T-helper 1 cell treated with Interleukin-12 subunit alpha and Interleukin-12 subunit beta and Interleukin-4 antibody, amounts not matched to agents 30 μg/mL and 1 μg/mL, for 36 hours (primary cell): ENCODE results near the gene PLEKHG7.
"Not testable (repeated sequence)": the region's sequence is repeated elsewhere in the genome, so short reads cannot be mapped to it uniquely, and the experiment has no call there.

ENCODE experiments used
- H3K27ac Mint-ChIP-seq: one replicate; pipeline ENCODE4 v1.8.0; 2021; ENCODE audit warnings: mild to moderate bottlenecking, mixed read lengths
- H3K27me3 Mint-ChIP-seq: one replicate; pipeline ENCODE4 v1.8.0; 2021; ENCODE audit warnings: low read depth, mixed read lengths
- H3K36me3 Mint-ChIP-seq: one replicate; pipeline ENCODE4 v1.8.0; 2021; ENCODE audit warnings: low read depth, mixed read lengths
- H3K4me1 Mint-ChIP-seq: one replicate; pipeline ENCODE4 v1.8.0; 2021; ENCODE audit warnings: low read depth, mixed read lengths
- H3K4me3 Mint-ChIP-seq: one replicate; pipeline ENCODE4 v1.8.0; 2021; ENCODE audit warnings: mild to moderate bottlenecking, moderate library complexity, mixed read lengths
- H3K9me3 Mint-ChIP-seq: one replicate; pipeline ENCODE4 v1.8.0; 2021; ENCODE audit warnings: mixed read lengths

Gene PLEKHG7

DNA sequence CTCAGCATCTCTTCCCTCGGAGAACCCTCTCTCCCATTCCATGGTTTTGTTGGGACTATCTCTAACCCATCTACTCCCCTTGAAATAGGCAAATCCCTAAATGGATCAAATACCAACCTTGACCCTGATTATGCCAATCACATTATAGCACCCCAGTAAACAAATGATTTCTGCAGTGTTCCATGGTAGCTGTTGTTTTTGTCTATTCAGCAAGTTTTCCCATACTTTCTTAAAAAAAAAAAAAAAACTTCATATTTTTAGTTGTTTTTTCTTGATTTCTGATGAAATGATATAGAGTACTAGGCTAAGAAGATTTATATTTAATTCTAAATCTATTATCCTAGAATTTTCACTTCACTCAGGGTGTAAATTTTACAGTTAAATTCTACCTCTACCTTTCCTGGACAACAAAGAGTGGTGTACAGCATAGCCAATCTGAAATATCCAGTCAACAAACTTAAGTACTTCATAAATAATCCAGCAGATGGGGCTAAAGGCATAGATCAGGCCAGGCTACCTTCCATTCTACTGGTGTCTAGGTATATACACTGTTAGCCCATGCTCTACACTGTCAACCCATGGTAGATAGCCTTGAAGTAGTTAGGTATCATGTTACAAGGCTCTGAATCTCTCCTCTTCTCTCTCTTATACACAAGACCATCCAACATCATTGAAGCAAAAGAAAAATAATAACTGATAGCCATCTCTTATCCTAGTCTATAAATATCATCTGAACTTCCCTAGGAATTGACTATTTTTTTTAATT is 82.2 kb downstream of the PLEKHG7 start:
- peaks cover 5% of the 10 kb centered on the region for H3K4me1 Mint-ChIP-seq
- peaks cover 2% of the 10 kb centered on the region for H3K36me3 Mint-ChIP-seq
- no peak overlapping the region for H3K4me3 Mint-ChIP-seq
- H3K27me3 Mint-ChIP-seq, result no peaks in the 10 kb centered on the region
- H3K27ac Mint-ChIP-seq, result no peak overlapping the region
- no peaks in the 10 kb centered on the region for H3K9me3 Mint-ChIP-seq

DNA sequence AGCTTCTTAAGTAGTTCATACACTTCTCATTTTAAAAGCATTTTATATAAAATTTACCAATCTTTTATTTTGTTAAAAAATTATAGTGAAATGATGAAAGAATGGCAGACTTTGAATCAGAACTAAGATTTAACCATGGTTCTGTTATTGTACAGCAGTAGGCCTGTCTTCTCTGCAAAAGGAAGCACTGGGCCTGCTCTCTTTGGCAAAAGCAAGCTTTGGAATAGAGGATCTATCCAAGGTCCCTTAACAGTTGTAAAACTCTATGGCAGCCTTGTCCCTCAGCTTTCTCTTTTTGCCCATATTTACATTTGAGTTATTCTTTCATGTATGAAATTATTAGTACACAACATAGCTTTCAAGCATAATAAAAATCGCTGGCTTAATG is 82.8 kb downstream of the PLEKHG7 start:
- no peak overlapping the region for H3K27ac Mint-ChIP-seq
- H3K4me1 Mint-ChIP-seq, result peaks cover 5% of the 10 kb centered on the region
- H3K9me3 Mint-ChIP-seq, result peaks cover 4% of the 10 kb centered on the region
- no peak overlapping the region for H3K4me3 Mint-ChIP-seq
- no peaks in the 10 kb centered on the region for H3K27me3 Mint-ChIP-seq
- peaks cover 6% of the 10 kb centered on the region for H3K36me3 Mint-ChIP-seq

DNA sequence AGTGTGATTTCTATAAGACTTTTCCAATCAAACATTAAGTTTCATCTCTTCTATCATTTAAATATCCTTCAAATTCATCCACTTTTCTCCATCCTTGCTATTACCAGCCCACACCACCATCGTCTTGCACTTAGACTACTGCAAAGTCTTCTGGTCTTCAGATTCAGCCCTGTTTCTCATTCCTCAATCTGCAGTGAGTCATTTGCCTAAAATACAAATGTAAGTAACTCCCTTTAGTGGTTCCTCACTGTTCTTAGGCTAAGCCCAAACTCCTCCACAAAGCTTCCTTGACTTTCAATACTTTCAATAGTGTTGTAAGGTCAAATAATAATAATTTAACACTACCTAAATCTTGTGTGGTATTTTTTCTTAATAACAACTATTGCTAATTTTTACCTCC is 83.3 kb downstream of the PLEKHG7 start:
- peaks cover 6% of the 10 kb centered on the region for H3K9me3 Mint-ChIP-seq
- no peak overlapping the region for H3K4me3 Mint-ChIP-seq
- H3K36me3 Mint-ChIP-seq, result peaks cover 8% of the 10 kb centered on the region
- no peak overlapping the region for H3K27ac Mint-ChIP-seq
- no peaks in the 10 kb centered on the region for H3K27me3 Mint-ChIP-seq
- H3K4me1 Mint-ChIP-seq, result peaks cover 5% of the 10 kb centered on the region

DNA sequence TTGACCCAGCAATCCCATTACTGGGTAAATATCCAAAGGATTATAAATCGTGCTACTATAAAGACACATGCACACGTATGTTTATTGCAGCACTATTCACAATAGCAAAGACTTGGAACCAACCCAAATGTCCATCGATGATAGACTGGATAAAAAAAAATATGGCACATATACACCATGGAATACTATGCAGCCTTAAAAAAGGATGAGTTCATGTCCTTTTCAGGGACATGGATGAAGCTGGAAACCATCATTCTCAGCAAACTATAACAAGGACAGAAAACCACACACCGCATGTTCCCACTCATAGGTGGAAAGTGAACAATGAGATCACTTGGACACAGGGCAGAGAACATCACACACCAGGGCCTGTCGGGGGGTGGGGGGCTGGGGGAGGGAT is 91.6 kb downstream of the PLEKHG7 start:
- Mint-ChIP-seq H3K9me3 (peaks cover 31% of the 10 kb centered on the region), H3K36me3 (peaks cover 26% of the 10 kb centered on the region)
- not testable (repeated sequence) for H3K27ac Mint-ChIP-seq, H3K4me3 Mint-ChIP-seq, H3K27me3 Mint-ChIP-seq, H3K4me1 Mint-ChIP-seq

DNA sequence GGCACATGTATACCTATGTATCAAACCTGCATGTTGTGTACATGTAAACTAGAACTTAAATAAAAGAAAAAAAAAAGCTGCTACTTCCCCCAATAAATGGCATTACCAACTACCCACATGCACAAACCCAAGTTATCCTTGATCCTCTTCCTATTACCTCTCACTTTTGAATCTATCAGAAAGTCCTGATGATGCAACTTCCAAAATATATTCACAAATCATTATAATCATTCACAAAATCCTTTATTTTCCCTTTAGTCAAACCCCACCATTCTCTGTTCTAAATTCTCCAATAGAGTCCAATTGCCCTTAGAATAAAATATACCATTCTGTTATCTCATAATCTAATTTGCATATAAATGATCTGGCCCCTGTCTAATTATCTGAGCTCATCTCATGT is 92.0 kb downstream of the PLEKHG7 start:
- H3K9me3 Mint-ChIP-seq, result peaks cover 31% of the 10 kb centered on the region

DNA sequence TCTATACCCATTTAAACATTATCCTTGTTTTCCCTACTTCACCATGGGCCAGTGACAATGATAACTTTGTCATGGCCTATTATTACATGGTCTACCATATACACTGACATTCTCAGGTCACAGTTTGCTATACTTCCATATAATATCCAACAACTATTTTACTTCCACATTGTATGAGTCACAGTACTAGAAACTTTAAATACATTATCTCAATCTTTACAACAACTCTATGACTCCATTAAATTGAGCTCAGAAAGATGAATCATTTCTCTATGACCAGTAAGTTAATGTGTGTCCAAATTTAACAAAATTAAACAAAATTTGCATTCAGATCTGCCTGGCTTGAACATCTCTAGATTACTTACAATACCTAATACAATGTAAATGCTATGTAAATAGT is 93.9 kb downstream of the PLEKHG7 start:
- Mint-ChIP-seq H3K4me1 (no peaks in the 10 kb centered on the region), H3K4me3 (no peak overlapping the region), H3K36me3 (peaks cover 18% of the 10 kb centered on the region), H3K27ac (no peak overlapping the region), H3K27me3 (no peaks in the 10 kb centered on the region), H3K9me3 (peaks cover 22% of the 10 kb centered on the region)

More for the DNA sequence above, 92.0 kb downstream of the PLEKHG7 start:
- Mint-ChIP-seq H3K4me3 (no peak overlapping the region), H3K27me3 (no peaks in the 10 kb centered on the region), H3K4me1 (no peaks in the 10 kb centered on the region), H3K36me3 (peaks cover 26% of the 10 kb centered on the region), H3K27ac (no peak overlapping the region)

DNA sequence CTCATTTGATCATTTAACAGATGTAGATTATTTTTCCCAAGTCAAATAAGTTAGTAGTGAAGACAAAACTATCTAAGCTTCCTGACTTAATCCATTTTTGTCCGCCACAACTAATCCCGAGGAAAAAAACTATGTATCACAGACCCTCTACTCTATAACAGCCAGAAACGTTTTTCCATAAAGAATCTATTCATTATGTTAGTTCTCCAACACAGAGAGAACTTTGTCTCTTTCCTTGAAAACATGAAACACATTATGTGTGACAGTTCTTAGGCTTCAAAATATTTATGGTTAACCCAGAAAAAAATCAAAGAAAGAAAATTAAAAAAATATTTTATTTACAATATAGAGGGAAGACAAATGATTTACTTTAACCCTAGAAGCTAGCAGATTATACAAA is 100.1 kb downstream of the PLEKHG7 start:
- H3K27ac Mint-ChIP-seq, result no peak overlapping the region
- no peak overlapping the region for H3K4me3 Mint-ChIP-seq
- no peaks in the 10 kb centered on the region for H3K4me1 Mint-ChIP-seq
- no peaks in the 10 kb centered on the region for H3K9me3 Mint-ChIP-seq
- H3K27me3 Mint-ChIP-seq, result no peaks in the 10 kb centered on the region
- peaks cover 10% of the 10 kb centered on the region for H3K36me3 Mint-ChIP-seq

DNA sequence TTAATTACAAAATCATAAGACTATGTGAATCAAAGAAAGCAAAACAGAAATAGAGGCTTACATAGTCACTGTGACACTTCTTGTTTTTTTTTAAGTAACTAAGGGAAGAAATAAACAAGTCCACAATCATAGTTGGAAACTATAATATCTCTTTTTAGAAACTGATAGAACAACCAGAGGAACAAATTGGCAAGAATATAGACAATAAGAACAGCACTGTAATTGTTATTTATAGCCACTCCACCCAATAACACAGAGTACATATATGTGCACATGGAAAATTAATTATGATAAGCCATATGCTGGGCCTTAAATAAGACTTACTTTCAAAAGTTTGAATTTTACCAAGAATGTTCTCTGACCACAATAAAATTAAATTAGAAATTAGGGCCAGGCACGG is 101.1 kb downstream of the PLEKHG7 start:
- H3K36me3 Mint-ChIP-seq, result peaks cover 10% of the 10 kb centered on the region
- H3K27ac Mint-ChIP-seq, result no peak overlapping the region
- H3K27me3 Mint-ChIP-seq, result no peaks in the 10 kb centered on the region
- H3K4me3 Mint-ChIP-seq, result no peak overlapping the region
- no peaks in the 10 kb centered on the region for H3K9me3 Mint-ChIP-seq
- H3K4me1 Mint-ChIP-seq, result no peaks in the 10 kb centered on the region

DNA sequence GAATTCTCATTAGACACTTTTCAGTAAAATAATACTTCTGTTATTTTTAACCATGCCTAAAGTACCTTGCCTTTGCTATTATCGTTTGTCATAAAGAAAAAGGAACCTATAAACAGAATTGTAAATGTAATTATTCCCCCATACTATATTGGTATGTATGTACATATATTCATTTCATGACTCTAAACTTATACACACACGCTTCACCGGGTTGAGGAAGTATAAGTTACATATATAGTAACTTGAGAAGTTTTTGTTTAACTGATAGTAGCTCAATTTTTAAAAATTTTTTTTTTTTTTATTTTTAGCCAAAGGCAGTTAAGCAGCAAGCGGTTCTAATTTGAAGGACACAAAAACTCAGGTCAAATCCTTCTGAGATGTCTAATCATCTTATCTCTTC is 107.6 kb downstream of the PLEKHG7 start:
- H3K4me3 Mint-ChIP-seq, result no peak overlapping the region

DNA sequence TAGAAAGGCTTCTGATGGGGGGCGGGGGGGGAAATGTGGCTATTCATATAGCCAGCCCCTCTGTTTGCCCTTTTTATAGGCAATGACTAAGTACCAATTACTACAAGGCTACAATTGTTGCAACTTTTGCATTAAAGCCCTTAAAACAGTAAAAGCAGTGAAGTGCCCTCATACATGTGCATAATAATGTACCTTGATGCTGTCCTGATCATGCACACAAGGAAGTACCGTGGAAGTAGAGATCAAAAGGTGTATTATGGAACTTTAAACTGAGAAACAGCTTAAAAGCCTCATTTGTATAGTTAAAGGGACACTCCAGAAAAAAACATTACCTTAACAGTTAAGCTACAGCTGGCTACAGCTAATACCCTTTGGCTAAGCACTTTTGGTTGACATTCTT is 111.8 kb downstream of the PLEKHG7 start:
- Mint-ChIP-seq H3K9me3 (no peaks in the 10 kb centered on the region), H3K36me3 (peaks cover 8% of the 10 kb centered on the region), H3K4me1 (no peaks in the 10 kb centered on the region), H3K27ac (no peak overlapping the region), H3K27me3 (no peaks in the 10 kb centered on the region), H3K4me3 (no peak overlapping the region)

More for the DNA sequence above, 107.6 kb downstream of the PLEKHG7 start:
- no peaks in the 10 kb centered on the region for H3K9me3 Mint-ChIP-seq
- no peaks in the 10 kb centered on the region for H3K4me1 Mint-ChIP-seq
- H3K27ac Mint-ChIP-seq, result no peak overlapping the region
- H3K27me3 Mint-ChIP-seq, result no peaks in the 10 kb centered on the region
- H3K36me3 Mint-ChIP-seq, result peaks cover 14% of the 10 kb centered on the region

DNA sequence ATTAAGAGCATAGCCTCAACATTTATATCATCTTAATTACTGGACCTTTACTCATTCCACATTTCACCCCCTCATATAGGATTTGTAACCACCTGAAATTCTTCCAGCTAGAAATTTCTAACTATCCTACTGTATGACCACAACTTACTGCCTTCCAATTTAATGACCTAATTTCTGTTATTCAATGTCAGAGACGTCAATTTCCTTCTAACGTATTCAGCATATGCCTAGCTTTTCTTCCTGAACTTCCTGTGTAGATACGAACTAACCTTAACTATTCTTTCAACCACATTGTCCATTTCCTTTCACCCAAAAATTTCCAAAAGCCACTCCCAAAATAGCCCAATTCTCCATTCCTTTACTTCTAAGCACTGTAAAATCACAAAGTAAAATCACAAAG is 118.4 kb downstream of the PLEKHG7 start:
- Mint-ChIP-seq H3K9me3 (no peaks in the 10 kb centered on the region), H3K4me3 (no peak overlapping the region), H3K27me3 (no peaks in the 10 kb centered on the region), H3K27ac (no peak overlapping the region), H3K36me3 (peaks cover 4% of the 10 kb centered on the region), H3K4me1 (no peaks in the 10 kb centered on the region)
